Measurements from ENCODE around the gene FOXI3.

- TF ChIP-seq PTTG1 (tag; IDR thresholded peaks at IDR 0.05; ENCODE audit: low read depth) (no peak), FOXJ3 (CRISPR knock-in tag; IDR thresholded peaks at IDR 0.05) (no peak), ZNF282 (CRISPR knock-in tag; IDR thresholded peaks at IDR 0.05) (no peak), NFYB (IDR thresholded peaks at IDR 0.05; ENCODE audit: extremely low read depth, insufficient read length) (no peak), CTCF (IDR thresholded peaks at IDR 0.05 in 2 of 3, conservative IDR thresholded peaks at IDR 0.05 in 1 of 3; ENCODE audit: insufficient read depth in 2 of 3, low read depth in 1 of 3, low read length in 3 of 3) (no peak)
Observed at GRCh38 chr2:88443353-88443938, 9.0 kb downstream of the FOXI3 start.
